Measurements from ENCODE around the gene VCX3A. TPM values are rescaled to one million over a fixed set of nuclear protein-coding genes. Genes with fewer than 3 reads are reported as not detected.

VCX3A gene
- polyA plus RNA-seq, 4 donors: 0.10 TPM; not detected in 3

GRCh38 chrX:6506444-6506843 lies 28.5 kb downstream of the VCX3A start:
- H3K4me3 ChIP-seq (ENCODE audit: low read depth in 1 of 3, low read length in 3 of 3): no peak overlapping the region
- H3K27ac ChIP-seq (ENCODE audit: low read depth in 1 of 3, low read length in 2 of 3): no peak overlapping the region
- 88 to 94% (median 93%) methylated on average over 4 of the region's 4 CpGs for WGBS, 3 donors
- H3K9me3 ChIP-seq (ENCODE audit: control insufficient read depth in 2 of 2, insufficient read depth in 1 of 2, low read depth in 1 of 2, low read length in 1 of 2): no peaks in the 10 kb centered on the region
- no peaks in the 10 kb centered on the region for H3K36me3 ChIP-seq (ENCODE audit: control insufficient read depth in 3 of 3, insufficient read depth in 2 of 3, low read depth in 1 of 3, low read length in 3 of 3)
- FAIRE-seq (no peak), DNase-seq (no peak)
- H3K27me3 ChIP-seq (ENCODE audit: control insufficient read depth in 3 of 3, insufficient read depth in 3 of 3, low read length in 3 of 3): no peaks in the 10 kb centered on the region
- H3K4me1 ChIP-seq (ENCODE audit: control insufficient read depth in 3 of 3, insufficient read depth in 2 of 3, low read depth in 1 of 3, low read length in 2 of 3): no peaks in the 10 kb centered on the region

GRCh38 chrX:6505960-6506359 lies 29.0 kb downstream of the VCX3A start:
- DNase-seq (no peak), FAIRE-seq (no peak)
- Histone ChIP-seq H3K36me3 (ENCODE audit: control insufficient read depth in 3 of 3, insufficient read depth in 2 of 3, low read depth in 1 of 3, low read length in 3 of 3) (no peaks in the 10 kb centered on the region), H3K27ac (ENCODE audit: low read depth in 1 of 3, low read length in 2 of 3) (no peak overlapping the region), H3K27me3 (ENCODE audit: control insufficient read depth in 3 of 3, insufficient read depth in 3 of 3, low read length in 3 of 3) (no peaks in the 10 kb centered on the region), H3K9me3 (ENCODE audit: control insufficient read depth in 2 of 2, insufficient read depth in 1 of 2, low read depth in 1 of 2, low read length in 1 of 2) (no peaks in the 10 kb centered on the region), H3K4me3 (ENCODE audit: low read depth in 1 of 3, low read length in 3 of 3) (no peak overlapping the region), H3K4me1 (ENCODE audit: control insufficient read depth in 3 of 3, insufficient read depth in 2 of 3, low read depth in 1 of 3, low read length in 2 of 3) (no peaks in the 10 kb centered on the region)
- 35 to 48% (median 40%) methylated on average over 2 of the region's 2 CpGs for WGBS, 3 donors

- 25 to 58% (median 30%) methylated on average over 1 of the region's 1 CpG for WGBS, 3 donors
- Histone ChIP-seq H3K9me3 (ENCODE audit: control insufficient read depth in 2 of 2, insufficient read depth in 1 of 2, low read depth in 1 of 2, low read length in 1 of 2) (no peaks in the 10 kb centered on the region), H3K36me3 (ENCODE audit: control insufficient read depth in 3 of 3, insufficient read depth in 2 of 3, low read depth in 1 of 3, low read length in 3 of 3) (no peaks in the 10 kb centered on the region), H3K4me3 (ENCODE audit: low read depth in 1 of 3, low read length in 3 of 3) (no peak overlapping the region), H3K27me3 (ENCODE audit: control insufficient read depth in 3 of 3, insufficient read depth in 3 of 3, low read length in 3 of 3) (no peaks in the 10 kb centered on the region), H3K27ac (ENCODE audit: low read depth in 1 of 3, low read length in 2 of 3) (no peak overlapping the region), H3K4me1 (ENCODE audit: control insufficient read depth in 3 of 3, insufficient read depth in 2 of 3, low read depth in 1 of 3, low read length in 2 of 3) (no peaks in the 10 kb centered on the region)
- DNase-seq (peak in 1 of 2 donors; percentile 23), FAIRE-seq (no peak)
Measured at GRCh38 chrX:6500719-6501118, 34.2 kb downstream of the VCX3A start.

- FAIRE-seq (no peak), DNase-seq (no peak)
- Histone ChIP-seq H3K4me3 (ENCODE audit: low read depth in 1 of 3, low read length in 3 of 3) (no peak overlapping the region), H3K27me3 (ENCODE audit: control insufficient read depth in 3 of 3, insufficient read depth in 3 of 3, low read length in 3 of 3) (no peaks in the 10 kb centered on the region), H3K36me3 (ENCODE audit: control insufficient read depth in 3 of 3, insufficient read depth in 2 of 3, low read depth in 1 of 3, low read length in 3 of 3) (no peaks in the 10 kb centered on the region), H3K9me3 (ENCODE audit: control insufficient read depth in 2 of 2, insufficient read depth in 1 of 2, low read depth in 1 of 2, low read length in 1 of 2) (no peaks in the 10 kb centered on the region), H3K27ac (ENCODE audit: low read depth in 1 of 3, low read length in 2 of 3) (no peak overlapping the region), H3K4me1 (ENCODE audit: control insufficient read depth in 3 of 3, insufficient read depth in 2 of 3, low read depth in 1 of 3, low read length in 2 of 3) (no peaks in the 10 kb centered on the region)
- WGBS, 3 donors: 75 to 89% (median 85%) methylated on average over 2 of the region's 2 CpGs
Measured at GRCh38 chrX:6498324-6498723, 36.6 kb downstream of the VCX3A start.
